Neural cell (in vitro differentiated cells): ENCODE data around the gene MAGI1.

ENCODE experiments used
- CTCF ChIP-seq: fragments of 450-650 bp; IDR thresholded peaks from 2 replicates; pipeline ENCODE4 v1.5.1; 2014; ENCODE audit warnings: antibody characterized with exemption, mild to moderate bottlenecking, moderate library complexity; ENCODE audit not compliant: poor library complexity, severe bottlenecking
- EP300 ChIP-seq: fragments of 450-650 bp; conservative IDR thresholded peaks from 2 replicates; pipeline ENCODE4 v1.6.1; 2014; ENCODE audit warnings: antibody characterized with exemption, mild to moderate bottlenecking, moderate library complexity; ENCODE audit not compliant: poor library complexity, severe bottlenecking

DNA sequence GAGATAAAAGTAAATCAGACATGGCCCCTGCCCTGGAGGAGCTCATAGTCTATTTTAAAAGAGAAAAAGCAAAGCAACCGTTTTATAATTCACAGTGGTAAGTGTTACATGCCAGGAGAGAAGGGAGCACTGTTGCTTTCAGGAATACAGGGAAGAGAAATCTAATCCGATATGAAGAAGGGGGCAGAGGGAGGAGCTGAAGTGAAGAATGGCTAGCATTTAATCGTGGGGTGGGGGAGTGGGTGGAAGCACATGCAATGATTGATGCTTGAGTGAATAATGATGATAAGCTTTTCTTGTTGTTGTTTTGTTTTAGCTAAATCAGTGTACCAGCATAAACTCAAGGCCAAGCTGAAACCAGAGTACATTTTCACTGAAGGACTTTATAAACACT is 629.5 kb downstream of the MAGI1 start:
- TF ChIP-seq CTCF (no peak), EP300 (no peak)
